Endodermal cell (in vitro differentiated cells): ENCODE measurements around the gene CCDC9B. TPM values are rescaled to one million over a fixed set of nuclear protein-coding genes. Genes with fewer than 3 reads are reported as not detected.

Experiments used
- DNase-seq: peaks from one replicate; pipeline ENCODE4 v3.0.0-alpha.2; 2017
- H3K27ac ChIP-seq: 2 replicates; pipeline ENCODE4 v1.5.1; 2013; ENCODE audit warnings: mild to moderate bottlenecking, low read depth, low read length, moderate library complexity
- H3K27me3 ChIP-seq: 2 replicates; pipeline ENCODE4 v1.6.1; 2013; ENCODE audit warnings: mild to moderate bottlenecking, low read length, moderate library complexity; ENCODE audit not compliant: insufficient read depth, control insufficient read depth, poor library complexity, severe bottlenecking
- H3K36me3 ChIP-seq: 2 replicates; pipeline ENCODE4 v1.7.0; 2013; ENCODE audit warnings: mild to moderate bottlenecking, low read length, moderate library complexity; ENCODE audit not compliant: control insufficient read depth, insufficient read depth
- H3K4me1 ChIP-seq: one replicate; pipeline ENCODE4 v1.7.0; 2013; ENCODE audit warnings: low read length; ENCODE audit not compliant: control insufficient read depth, insufficient read depth
- H3K4me3 ChIP-seq: 2 replicates; pipeline ENCODE4 v1.5.1; 2013; ENCODE audit warnings: mild to moderate bottlenecking, low read length, moderate library complexity
- H3K9ac ChIP-seq: 2 replicates; pipeline ENCODE4 v1.6.1; 2013; ENCODE audit warnings: mild to moderate bottlenecking, low read length, moderate library complexity; ENCODE audit not compliant: poor library complexity, severe bottlenecking; ENCODE audit errors: extremely low read depth
- H3K9me3 ChIP-seq: 2 replicates; pipeline ENCODE4 v1.6.1; 2013; ENCODE audit warnings: mild to moderate bottlenecking, low read length, moderate library complexity; ENCODE audit not compliant: control insufficient read depth
- H3K27ac Mint-ChIP-seq: 2 replicates; pipeline ENCODE4 v1.8.0; 2020; ENCODE audit warnings: mixed read lengths
- H3K27me3 Mint-ChIP-seq: 2 replicates; pipeline ENCODE4 v1.8.0; 2021; ENCODE audit warnings: mild to moderate bottlenecking, mixed read lengths; ENCODE audit not compliant: insufficient read depth
- H3K36me3 Mint-ChIP-seq: 2 replicates; pipeline ENCODE4 v1.8.0; 2020; ENCODE audit warnings: low read depth, mixed read lengths
- H3K4me1 Mint-ChIP-seq: 2 replicates; pipeline ENCODE4 v1.8.0; 2020; ENCODE audit warnings: mixed read lengths
- H3K4me3 Mint-ChIP-seq: 2 replicates; pipeline ENCODE4 v1.8.0; 2020; ENCODE audit warnings: mild to moderate bottlenecking, moderate library complexity, mixed read lengths
- H3K9me3 Mint-ChIP-seq: 2 replicates; pipeline ENCODE4 v1.8.0; 2020; ENCODE audit warnings: mild to moderate bottlenecking, mixed read lengths
- WGBS, 2 experiments: methylation state at CpG; one replicate each; pipeline versions ENCODE4 v1.1.5 to v1.1.7; 2013; ENCODE audit warnings: missing lambda C conversion rate in 2 of 2, mixed read lengths in 1 of 2; ENCODE audit not compliant: insufficient coverage in 1 of 2, insufficient read length in 1 of 2; 5-methylcytosine and 5-hydroxymethylcytosine counted together
- total RNA-seq, 2 donors: library from RNA; stranded (reverse); fragmentation: NEBNext Ultra II Directional in 1 of 2; extraction: Animal tissue kit (Norgen Biotek cat#: 25700) in 1 of 2; gene quantifications; 2 replicates in 1 of 2; 3 replicates in 1 of 2; pipeline ENCODE4 v1.2.1, GENCODE V29; 2021
- TF ChIP-seq, protein P1 (sequence below): fragments of 200-600 bp; sonication (generic); conservative IDR thresholded peaks from 2 replicates; pipeline ENCODE4 v1.5.0; 2021; ENCODE audit warnings: antibody characterized with exemption, mild to moderate bottlenecking

CCDC9B gene
- total RNA-seq, 2 donors from 2014 or later, result 0.15 to 0.42 TPM

DNA sequence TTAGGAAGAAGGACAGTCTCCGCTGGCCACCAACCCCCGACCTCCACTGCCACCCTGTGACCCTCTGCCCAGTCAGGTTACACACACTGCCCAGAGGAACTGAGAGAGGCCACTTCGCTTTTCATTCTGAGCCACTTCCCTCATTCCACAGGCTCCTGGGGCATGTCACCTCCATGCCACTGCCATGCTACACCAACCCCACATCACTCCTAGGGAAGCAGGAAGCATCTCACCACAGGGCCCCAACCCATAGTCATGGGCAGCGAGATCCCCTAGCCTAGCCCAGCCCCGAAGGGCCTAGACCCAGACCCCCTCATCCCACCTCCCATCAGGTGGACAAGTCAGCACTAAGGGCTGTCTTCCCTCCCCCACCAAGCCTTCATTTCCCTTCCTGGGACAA is 34.4 kb downstream of the CCDC9B start:
- H3K9me3 Mint-ChIP-seq, result no peaks in the 10 kb centered on the region
- Histone ChIP-seq H3K4me3 (no peak overlapping the region), H3K27ac (no peak overlapping the region), H3K9ac (no peak overlapping the region), H3K9me3 (no peaks in the 10 kb centered on the region), H3K36me3 (no peaks in the 10 kb centered on the region), H3K4me1 (peaks cover 6% of the 10 kb centered on the region), H3K27me3 (peaks cover 24% of the 10 kb centered on the region)
- H3K4me3 Mint-ChIP-seq, result no peak overlapping the region
- no peak for DNase-seq
- peaks cover 28% of the 10 kb centered on the region for H3K27me3 Mint-ChIP-seq
- H3K27ac Mint-ChIP-seq, result peak overlapping the region; percentile 30
- H3K36me3 Mint-ChIP-seq, result no peaks in the 10 kb centered on the region
- TF ChIP-seq, protein P1, sequence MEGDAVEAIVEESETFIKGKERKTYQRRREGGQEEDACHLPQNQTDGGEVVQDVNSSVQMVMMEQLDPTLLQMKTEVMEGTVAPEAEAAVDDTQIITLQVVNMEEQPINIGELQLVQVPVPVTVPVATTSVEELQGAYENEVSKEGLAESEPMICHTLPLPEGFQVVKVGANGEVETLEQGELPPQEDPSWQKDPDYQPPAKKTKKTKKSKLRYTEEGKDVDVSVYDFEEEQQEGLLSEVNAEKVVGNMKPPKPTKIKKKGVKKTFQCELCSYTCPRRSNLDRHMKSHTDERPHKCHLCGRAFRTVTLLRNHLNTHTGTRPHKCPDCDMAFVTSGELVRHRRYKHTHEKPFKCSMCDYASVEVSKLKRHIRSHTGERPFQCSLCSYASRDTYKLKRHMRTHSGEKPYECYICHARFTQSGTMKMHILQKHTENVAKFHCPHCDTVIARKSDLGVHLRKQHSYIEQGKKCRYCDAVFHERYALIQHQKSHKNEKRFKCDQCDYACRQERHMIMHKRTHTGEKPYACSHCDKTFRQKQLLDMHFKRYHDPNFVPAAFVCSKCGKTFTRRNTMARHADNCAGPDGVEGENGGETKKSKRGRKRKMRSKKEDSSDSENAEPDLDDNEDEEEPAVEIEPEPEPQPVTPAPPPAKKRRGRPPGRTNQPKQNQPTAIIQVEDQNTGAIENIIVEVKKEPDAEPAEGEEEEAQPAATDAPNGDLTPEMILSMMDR, result no peak
- H3K4me1 Mint-ChIP-seq, result peaks cover 22% of the 10 kb centered on the region
- 93% methylated on average over 5 of the region's 5 CpGs; no CpG with 5 or more reads in 1 of the 2 experiments for WGBS, 2 experiments

DNA sequence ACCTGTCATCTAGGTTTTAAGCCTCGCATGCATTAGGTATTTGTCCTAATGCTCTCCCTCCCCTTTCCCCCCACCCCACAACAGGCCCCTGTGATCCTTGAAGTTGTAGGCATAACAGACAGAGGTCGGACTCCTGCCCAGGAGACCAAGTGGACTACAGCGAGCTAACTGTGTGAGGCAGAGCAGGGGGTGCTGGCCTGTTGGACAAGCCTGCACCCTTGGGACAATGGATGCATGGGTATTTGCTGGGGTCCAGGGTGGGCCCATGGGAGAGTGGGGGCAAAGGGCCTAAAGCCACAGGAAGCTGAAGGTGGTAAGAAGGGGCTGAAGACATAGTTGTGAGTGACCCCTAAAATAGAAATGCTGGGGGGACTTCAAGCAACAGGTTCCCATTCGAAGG is 35.5 kb downstream of the CCDC9B start:
- H3K9ac ChIP-seq, result no peak overlapping the region
- Mint-ChIP-seq H3K36me3 (peaks cover 2% of the 10 kb centered on the region), H3K27ac (no peak overlapping the region), H3K4me1 (peaks cover 28% of the 10 kb centered on the region), H3K9me3 (peaks cover 5% of the 10 kb centered on the region), H3K27me3 (peaks cover 23% of the 10 kb centered on the region), H3K4me3 (no peak overlapping the region)
- 88% methylated on average over 1 to 4 of the region's 4 CpGs for WGBS, 2 experiments
- peaks cover 6% of the 10 kb centered on the region for H3K4me1 ChIP-seq
- DNase-seq, result no peak
- H3K27ac ChIP-seq, result no peak overlapping the region
- TF ChIP-seq, protein P1, result no peak
- H3K36me3 ChIP-seq, result no peaks in the 10 kb centered on the region
- H3K9me3 ChIP-seq, result peaks cover 2% of the 10 kb centered on the region
- H3K4me3 ChIP-seq, result no peak overlapping the region
- peaks cover 13% of the 10 kb centered on the region for H3K27me3 ChIP-seq

DNA sequence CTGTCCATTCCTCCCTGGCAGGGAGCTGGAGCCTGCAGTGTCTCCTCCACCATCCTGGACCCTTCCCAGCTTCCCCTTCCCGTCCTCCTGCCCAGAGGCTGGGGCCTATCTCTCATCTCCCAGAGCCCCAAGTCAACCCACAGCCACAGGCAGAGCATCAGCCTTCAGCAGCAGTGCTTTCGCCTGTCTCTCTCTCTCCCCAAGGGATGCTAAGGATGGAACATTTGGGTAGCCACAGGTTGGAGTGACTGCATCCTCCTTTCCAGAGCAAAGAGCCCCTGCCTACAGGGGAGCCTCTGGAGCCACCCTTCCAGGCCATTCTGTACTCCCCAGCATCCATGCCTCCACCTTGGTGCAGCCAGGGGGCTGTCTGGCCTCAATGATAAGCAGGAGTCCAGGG is 37.2 kb downstream of the CCDC9B start:
- Mint-ChIP-seq H3K9me3 (peaks cover 14% of the 10 kb centered on the region), H3K4me1 (peaks cover 23% of the 10 kb centered on the region), H3K27me3 (peaks cover 30% of the 10 kb centered on the region), H3K27ac (no peak overlapping the region), H3K4me3 (no peak overlapping the region), H3K36me3 (peaks cover 2% of the 10 kb centered on the region)
- Histone ChIP-seq H3K4me3 (no peak overlapping the region), H3K9me3 (peaks cover 4% of the 10 kb centered on the region), H3K4me1 (no peaks in the 10 kb centered on the region), H3K36me3 (no peaks in the 10 kb centered on the region), H3K27ac (no peak overlapping the region), H3K27me3 (peaks cover 13% of the 10 kb centered on the region), H3K9ac (no peak overlapping the region)
- TF ChIP-seq, protein P1, result no peak
- DNase-seq, result no peak
- WGBS, 2 experiments, result 93% methylated on average over 2 of the region's 2 CpGs; no CpG with 5 or more reads in 1 of the 2 experiments
